ENCODE data around the gene ELOVL1.

ELOVL1 gene

DNA sequence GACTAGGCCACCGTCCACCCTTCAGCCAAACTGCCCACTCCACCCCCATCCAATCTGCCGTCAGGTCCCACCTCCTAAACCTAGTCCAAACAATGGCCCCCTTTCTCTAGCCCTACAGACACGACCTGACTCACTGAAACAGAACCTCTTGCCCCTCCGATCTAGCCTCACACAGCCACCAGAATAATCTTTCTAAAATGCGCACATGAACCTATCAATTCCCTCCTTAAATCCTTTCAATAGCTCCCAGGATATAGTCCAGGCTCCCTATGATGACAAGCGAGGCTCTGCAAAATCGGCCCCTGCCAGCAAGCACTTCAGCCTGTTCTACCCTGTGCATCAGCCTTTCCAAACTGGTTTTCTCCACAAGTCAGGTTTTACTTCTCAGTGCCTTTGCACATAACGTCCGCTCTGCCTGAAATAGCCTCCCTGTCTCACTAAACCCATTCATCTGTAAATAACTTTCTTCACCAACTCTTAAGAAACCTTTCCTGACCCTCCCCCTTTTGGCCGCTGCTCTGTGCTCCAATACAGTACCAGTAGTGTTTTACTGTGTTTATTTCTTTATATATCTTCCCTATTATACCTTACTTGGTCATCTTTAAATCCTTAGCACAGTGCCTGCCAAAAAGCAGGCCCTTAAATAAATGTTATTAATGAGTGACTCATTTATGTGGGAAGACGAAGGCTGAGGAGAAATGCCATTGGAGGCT is 18.1 kb downstream of the ELOVL1 start:
- H3K4me3 ChIP-seq (ENCODE audit: low read depth, low read length), result no peak overlapping the region
- TF ChIP-seq, protein P1, sequence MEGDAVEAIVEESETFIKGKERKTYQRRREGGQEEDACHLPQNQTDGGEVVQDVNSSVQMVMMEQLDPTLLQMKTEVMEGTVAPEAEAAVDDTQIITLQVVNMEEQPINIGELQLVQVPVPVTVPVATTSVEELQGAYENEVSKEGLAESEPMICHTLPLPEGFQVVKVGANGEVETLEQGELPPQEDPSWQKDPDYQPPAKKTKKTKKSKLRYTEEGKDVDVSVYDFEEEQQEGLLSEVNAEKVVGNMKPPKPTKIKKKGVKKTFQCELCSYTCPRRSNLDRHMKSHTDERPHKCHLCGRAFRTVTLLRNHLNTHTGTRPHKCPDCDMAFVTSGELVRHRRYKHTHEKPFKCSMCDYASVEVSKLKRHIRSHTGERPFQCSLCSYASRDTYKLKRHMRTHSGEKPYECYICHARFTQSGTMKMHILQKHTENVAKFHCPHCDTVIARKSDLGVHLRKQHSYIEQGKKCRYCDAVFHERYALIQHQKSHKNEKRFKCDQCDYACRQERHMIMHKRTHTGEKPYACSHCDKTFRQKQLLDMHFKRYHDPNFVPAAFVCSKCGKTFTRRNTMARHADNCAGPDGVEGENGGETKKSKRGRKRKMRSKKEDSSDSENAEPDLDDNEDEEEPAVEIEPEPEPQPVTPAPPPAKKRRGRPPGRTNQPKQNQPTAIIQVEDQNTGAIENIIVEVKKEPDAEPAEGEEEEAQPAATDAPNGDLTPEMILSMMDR (IDR thresholded peaks at IDR 0.05; ENCODE audit: borderline replicate concordance, insufficient read depth, low read depth, low read length), result no peak

DNA sequence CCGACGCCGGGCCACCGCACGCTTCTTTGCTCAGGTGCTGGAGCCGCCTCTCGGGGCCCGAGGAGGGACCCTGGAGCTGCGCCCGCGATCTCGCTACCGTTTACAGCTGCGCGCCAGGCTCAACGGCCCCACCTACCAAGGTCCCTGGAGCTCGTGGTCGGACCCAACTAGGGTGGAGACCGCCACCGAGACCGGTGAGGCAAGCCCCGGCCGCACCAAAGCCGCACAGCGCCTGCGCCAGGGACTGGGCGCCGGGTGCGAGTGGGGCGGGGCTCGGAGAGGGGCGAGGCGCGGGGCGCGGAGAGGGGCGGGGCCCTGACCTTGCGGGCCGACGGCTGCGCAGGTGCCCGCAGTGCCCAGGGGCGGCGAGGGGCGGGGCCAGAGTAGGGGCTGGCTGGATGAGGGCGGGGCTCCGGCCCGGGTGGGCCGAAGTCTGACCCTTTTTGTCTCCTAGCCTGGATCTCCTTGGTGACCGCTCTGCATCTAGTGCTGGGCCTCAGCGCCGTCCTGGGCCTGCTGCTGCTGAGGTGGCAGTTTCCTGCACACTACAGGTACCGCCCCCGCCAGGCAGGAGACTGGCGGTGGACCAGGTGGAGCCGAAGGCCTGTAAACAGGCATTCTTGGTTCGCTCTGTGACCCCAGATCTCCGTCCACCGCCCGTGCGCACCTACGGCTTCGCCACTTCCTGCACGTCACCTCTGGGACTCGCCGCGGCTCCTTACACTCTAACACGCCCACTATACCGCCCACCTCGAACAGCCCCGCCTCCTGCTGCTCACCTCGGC is 18.8 kb downstream of the ELOVL1 start:
- TF ChIP-seq, protein P1 (IDR thresholded peaks at IDR 0.05; ENCODE audit: borderline replicate concordance, insufficient read depth, low read depth, low read length), result no peak
- H3K4me3 ChIP-seq (ENCODE audit: low read depth, low read length), result no peak overlapping the region

DNA sequence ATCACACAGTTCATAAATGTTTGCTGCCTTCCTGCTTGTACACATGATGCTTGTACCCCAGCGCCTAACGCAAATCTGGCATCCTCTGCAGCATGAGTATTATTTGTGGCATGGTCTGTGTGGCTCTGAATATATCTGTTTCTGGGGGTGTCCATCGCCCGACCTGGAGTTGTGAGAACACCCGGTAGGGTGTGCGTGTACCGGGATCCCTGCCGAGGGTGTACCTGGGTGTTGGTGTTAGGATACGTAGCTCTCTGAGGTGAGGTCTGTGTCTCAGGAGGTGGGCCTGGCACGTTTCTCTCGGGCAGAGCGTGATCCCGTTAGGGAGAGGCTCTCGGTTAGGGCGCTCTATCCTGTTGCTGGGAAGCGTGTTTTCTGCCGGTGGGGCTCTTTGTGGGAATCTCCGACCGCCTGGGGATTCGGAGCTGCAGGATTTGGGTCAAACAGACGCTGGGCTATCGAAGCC is 19.4 kb downstream of the ELOVL1 start:
- H3K4me3 ChIP-seq (ENCODE audit: low read depth, low read length), result no peak overlapping the region

DNA sequence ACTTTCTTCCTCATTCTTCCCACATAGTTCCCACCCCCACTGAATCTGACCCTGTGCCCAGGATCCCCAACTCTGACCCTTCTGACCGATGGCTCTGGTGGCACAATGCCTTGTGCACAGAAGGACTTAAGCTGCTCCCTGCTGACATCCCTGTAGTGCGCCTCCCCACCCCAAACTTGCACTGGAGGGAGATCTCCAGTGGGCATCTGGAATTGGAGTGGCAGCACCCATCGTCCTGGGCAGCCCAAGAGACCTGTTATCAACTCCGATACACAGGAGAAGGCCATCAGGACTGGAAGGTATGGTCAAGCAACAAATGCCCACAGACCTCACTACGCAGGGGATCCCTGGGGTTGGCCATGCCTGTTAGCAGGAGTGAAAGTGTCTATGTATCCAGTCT is 21.2 kb downstream of the ELOVL1 start:
- TF ChIP-seq, protein P1 (IDR thresholded peaks at IDR 0.05; ENCODE audit: borderline replicate concordance, insufficient read depth, low read depth, low read length), result no peak
- H3K4me3 ChIP-seq (ENCODE audit: low read depth, low read length), result no peak overlapping the region

More for the DNA sequence above, 19.4 kb downstream of the ELOVL1 start:
- TF ChIP-seq, protein P1 (IDR thresholded peaks at IDR 0.05; ENCODE audit: borderline replicate concordance, insufficient read depth, low read depth, low read length), result no peak

DNA sequence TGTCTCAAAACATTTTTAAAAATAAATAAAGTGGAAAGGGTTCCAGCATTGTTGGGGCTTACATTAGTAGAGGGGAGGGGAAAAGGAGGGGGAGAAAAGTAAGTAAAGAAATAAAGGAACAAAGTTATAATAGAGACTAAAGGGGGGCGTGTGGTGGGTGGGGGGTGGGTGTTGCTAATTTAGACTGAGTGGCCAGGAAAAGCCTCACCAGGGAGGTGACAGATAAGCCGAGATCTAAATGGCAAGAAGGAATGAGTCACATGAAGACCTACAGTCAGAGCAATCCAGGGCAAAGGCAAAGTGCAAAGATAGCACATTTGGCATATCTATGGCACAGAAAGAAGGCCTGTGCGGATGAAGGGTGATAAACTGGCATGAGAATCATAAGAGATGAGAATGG is 22.7 kb downstream of the ELOVL1 start:
- TF ChIP-seq, protein P1 (IDR thresholded peaks at IDR 0.05; ENCODE audit: borderline replicate concordance, insufficient read depth, low read depth, low read length), result no peak
- H3K4me3 ChIP-seq (ENCODE audit: low read depth, low read length), result no peak overlapping the region

DNA sequence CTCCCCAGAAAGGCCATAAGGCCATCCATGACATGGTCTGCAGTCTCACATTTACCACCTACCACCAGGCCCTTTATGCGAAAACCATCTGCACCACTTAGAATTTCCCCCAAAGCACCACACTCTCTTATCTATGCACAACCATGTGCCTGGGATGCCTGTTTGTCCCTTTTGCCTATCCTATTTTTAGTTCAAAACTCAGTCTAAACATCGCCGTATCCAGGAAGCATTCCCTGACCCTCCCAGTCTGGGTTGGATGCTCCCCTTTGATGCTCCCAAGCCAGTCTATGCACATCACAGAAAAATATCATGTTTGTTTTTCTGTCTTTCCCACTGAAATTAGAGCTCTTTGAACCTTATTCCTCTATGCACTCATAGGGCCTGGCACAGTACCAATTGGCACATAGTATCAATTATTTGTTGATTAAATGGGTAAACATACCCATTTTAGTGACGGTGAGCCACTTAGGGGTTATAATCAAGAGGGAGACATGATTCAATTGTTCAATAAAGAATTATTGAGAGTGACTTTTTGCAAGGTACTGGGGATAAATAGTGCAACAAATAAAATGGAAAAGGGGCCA is 23.5 kb downstream of the ELOVL1 start:
- no peak overlapping the region for H3K4me3 ChIP-seq (ENCODE audit: low read depth, low read length)
- TF ChIP-seq, protein P1 (IDR thresholded peaks at IDR 0.05; ENCODE audit: borderline replicate concordance, insufficient read depth, low read depth, low read length), result no peak
